K562 (cell line): Measurements from ENCODE around the gene DYNLL1. TPM values are rescaled to one million over a fixed set of nuclear protein-coding genes. Genes with fewer than 3 reads are reported as not detected.

Experiments used
- BRF1 ChIP-seq: IDR thresholded peaks from 3 replicates; pipeline ENCODE4 v1.6.1; 2011; ENCODE audit warnings: borderline replicate concordance, mild to moderate bottlenecking; ENCODE audit not compliant: insufficient read length; ENCODE audit errors: extremely low read depth
- DIDO1 ChIP-seq: fragments of 450-650 bp; IDR thresholded peaks from 2 replicates; pipeline ENCODE4 v1.6.1; 2016; ENCODE audit warnings: low read depth, missing biosample characterization, missing genetic modification characterization
- HMGN3 ChIP-seq: IDR thresholded peaks from 2 replicates; pipeline ENCODE4 v1.6.1; 2011; ENCODE audit warnings: borderline replicate concordance, low read depth, mild to moderate bottlenecking, mixed read lengths, low read length; ENCODE audit not compliant: insufficient read length; ENCODE audit errors: extremely low read depth
- IFI16 ChIP-seq: fragments of 250-450 bp; sonication (Bioruptor Pico); IDR thresholded peaks from 2 replicates; pipeline ENCODE4 v2.1.2; 2022; ENCODE audit warnings: mild to moderate bottlenecking, inconsistent platforms
- PHTF2 ChIP-seq: fragments of 250-450 bp; sonication (Bioruptor Pico); IDR thresholded peaks from 2 replicates; pipeline ENCODE4 v1.5.0; 2021; ENCODE audit warnings: mild to moderate bottlenecking
- RBM22 ChIP-seq: fragments of 200-400 bp; formaldehyde crosslinking; IDR thresholded peaks from 2 replicates; pipeline ENCODE4 v1.6.1; 2018; ENCODE audit warnings: low read length, low read depth; ENCODE audit not compliant: poor library complexity, severe bottlenecking
- RFX1 ChIP-seq: fragments of 450-650 bp; IDR thresholded peaks from 2 replicates; pipeline ENCODE4 v1.6.1; 2016; ENCODE audit warnings: mild to moderate bottlenecking, moderate library complexity
- SMAD3 ChIP-seq: fragments of 450-650 bp; formaldehyde crosslinking; conservative IDR thresholded peaks from 2 replicates; pipeline ENCODE4 v1.4.0; 2020; ENCODE audit warnings: mild to moderate bottlenecking
- U2AF1 ChIP-seq: fragments of 200-400 bp; formaldehyde crosslinking; optimal IDR thresholded peaks from 2 replicates; pipeline ENCODE3; 2017; ENCODE audit warnings: mild to moderate bottlenecking, low read depth, low read length, moderate library complexity
- ZNF133 ChIP-seq: fragments of 250-450 bp; sonication (Bioruptor Pico); IDR thresholded peaks from 2 replicates; pipeline ENCODE4 v1.4.0; 2020; ENCODE audit warnings: mild to moderate bottlenecking
- ZNF449 ChIP-seq: fragments of 250-450 bp; sonication (Bioruptor Pico); IDR thresholded peaks from 2 replicates; pipeline ENCODE4 v1.8.0; 2022; ENCODE audit warnings: moderate library complexity, mild to moderate bottlenecking, inconsistent platforms
- polyA plus RNA-seq, 8 experiments: library from polyadenylated mRNA; depleted of rRNA in 4 of 8; stranded (reverse) in 5 of 8; unstranded in 3 of 8; fragments of >200 nt; fragmentation: Nextera tagmentation in 2 of 8; fragmentation: Illumina TruSeq in 1 of 8; extraction: Ambion mirVana in 2 of 8; extraction: Trizol in 1 of 8; gene quantifications; 2 replicates each; pipeline versions ENCODE4 v1.2.1 to v1.2.3, GENCODE V29; 2011 to 2014; ENCODE audit warnings: inconsistent platforms in 1 of 8, missing spikeins in 1 of 8
- total RNA-seq, 7 experiments: library from RNA; depleted of rRNA in 6 of 7; stranded (reverse); fragments of >200 nt in 6 of 7; fragmentation: Illumina TruSeq in 2 of 7; extraction: Trizol in 2 of 7; gene quantifications; 2 replicates each; pipeline versions ENCODE4 v1.2.1 to v1.2.3, GENCODE V29; 2011 to 2021; ENCODE audit warnings: low replicate concordance in 1 of 7
- TF ChIP-seq, protein P1 (sequence below), 2 experiments: fragments of 450-650 bp; formaldehyde crosslinking in 1 of 2; IDR thresholded peaks; 2 replicates each; pipeline versions ENCODE4 v1.4.0 to v1.6.1; 2014 to 2020; ENCODE audit warnings: mild to moderate bottlenecking in 2 of 2, borderline replicate concordance in 1 of 2, low read depth in 1 of 2
- TF ChIP-seq, protein P2 (sequence below), 2 experiments: fragments of 250-450 bp in 1 of 2; fragments of 450-650 bp in 1 of 2; sonication (Bioruptor Pico) in 1 of 2; IDR thresholded peaks; 2 replicates each; pipeline versions ENCODE4 v1.6.1 to v1.8.0; 2016 to 2021; ENCODE audit warnings: mild to moderate bottlenecking in 2 of 2, moderate library complexity in 2 of 2, missing compliant biosample characterization in 1 of 2, missing genetic modification characterization in 1 of 2

DYNLL1 gene
- total and polyA plus RNA-seq, 9 of the 15 experiments (the other 6 are each of a cell fraction or from before 2014, with no cell fraction given): 303 to 1,112 (median 468) TPM

GRCh38 chr12:120469450-120470149 lies 26.3 kb upstream of the DYNLL1 start, which contains the start of gene SRSF9 (continued):
- TF ChIP-seq, protein P1, sequence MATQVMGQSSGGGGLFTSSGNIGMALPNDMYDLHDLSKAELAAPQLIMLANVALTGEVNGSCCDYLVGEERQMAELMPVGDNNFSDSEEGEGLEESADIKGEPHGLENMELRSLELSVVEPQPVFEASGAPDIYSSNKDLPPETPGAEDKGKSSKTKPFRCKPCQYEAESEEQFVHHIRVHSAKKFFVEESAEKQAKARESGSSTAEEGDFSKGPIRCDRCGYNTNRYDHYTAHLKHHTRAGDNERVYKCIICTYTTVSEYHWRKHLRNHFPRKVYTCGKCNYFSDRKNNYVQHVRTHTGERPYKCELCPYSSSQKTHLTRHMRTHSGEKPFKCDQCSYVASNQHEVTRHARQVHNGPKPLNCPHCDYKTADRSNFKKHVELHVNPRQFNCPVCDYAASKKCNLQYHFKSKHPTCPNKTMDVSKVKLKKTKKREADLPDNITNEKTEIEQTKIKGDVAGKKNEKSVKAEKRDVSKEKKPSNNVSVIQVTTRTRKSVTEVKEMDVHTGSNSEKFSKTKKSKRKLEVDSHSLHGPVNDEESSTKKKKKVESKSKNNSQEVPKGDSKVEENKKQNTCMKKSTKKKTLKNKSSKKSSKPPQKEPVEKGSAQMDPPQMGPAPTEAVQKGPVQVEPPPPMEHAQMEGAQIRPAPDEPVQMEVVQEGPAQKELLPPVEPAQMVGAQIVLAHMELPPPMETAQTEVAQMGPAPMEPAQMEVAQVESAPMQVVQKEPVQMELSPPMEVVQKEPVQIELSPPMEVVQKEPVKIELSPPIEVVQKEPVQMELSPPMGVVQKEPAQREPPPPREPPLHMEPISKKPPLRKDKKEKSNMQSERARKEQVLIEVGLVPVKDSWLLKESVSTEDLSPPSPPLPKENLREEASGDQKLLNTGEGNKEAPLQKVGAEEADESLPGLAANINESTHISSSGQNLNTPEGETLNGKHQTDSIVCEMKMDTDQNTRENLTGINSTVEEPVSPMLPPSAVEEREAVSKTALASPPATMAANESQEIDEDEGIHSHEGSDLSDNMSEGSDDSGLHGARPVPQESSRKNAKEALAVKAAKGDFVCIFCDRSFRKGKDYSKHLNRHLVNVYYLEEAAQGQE (IDR thresholded peaks at IDR 0.05; ENCODE audit: borderline replicate concordance): no peak; the same call in 1 of the 2 replicates
- TF ChIP-seq, protein P1 (CRISPR knock-in tag; IDR thresholded peaks at IDR 0.05; ENCODE audit: low read depth): 0 out of 2 replicates have a peak, but pooled peaks have one; percentile 49
- TF ChIP-seq SMAD3 (no peak), HMGN3 (peak; percentile 89), PHTF2 (CRISPR knock-in tag) (no peak), RFX1 (no peak), ZNF449 (no peak), BRF1 (no peak), IFI16 (no peak), RBM22 (no peak), ZNF133 (CRISPR knock-in tag) (0 out of 2 replicates have a peak, but pooled peaks have one; percentile 12), DIDO1 (tag) (no peak), U2AF1 (peak; percentile 70)
- TF ChIP-seq, protein P2, sequence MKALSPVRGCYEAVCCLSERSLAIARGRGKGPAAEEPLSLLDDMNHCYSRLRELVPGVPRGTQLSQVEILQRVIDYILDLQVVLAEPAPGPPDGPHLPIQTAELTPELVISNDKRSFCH (CRISPR knock-in tag; IDR thresholded peaks at IDR 0.05): no peak
- TF ChIP-seq, protein P2 (tag; IDR thresholded peaks at IDR 0.05): 0 out of 2 replicates have a peak, but pooled peaks have one; percentile 58
